ENCODE measurements around the gene PTPRO. TPM values are rescaled to one million over a fixed set of nuclear protein-coding genes. Genes with fewer than 3 reads are reported as not detected.
A peak's percentile ranks its signal among the peaks of the same experiment; 100 is the strongest.

The PTPRO gene
- total RNA-seq, 1 donor from 2014 or later, result 0.75 TPM

DNA sequence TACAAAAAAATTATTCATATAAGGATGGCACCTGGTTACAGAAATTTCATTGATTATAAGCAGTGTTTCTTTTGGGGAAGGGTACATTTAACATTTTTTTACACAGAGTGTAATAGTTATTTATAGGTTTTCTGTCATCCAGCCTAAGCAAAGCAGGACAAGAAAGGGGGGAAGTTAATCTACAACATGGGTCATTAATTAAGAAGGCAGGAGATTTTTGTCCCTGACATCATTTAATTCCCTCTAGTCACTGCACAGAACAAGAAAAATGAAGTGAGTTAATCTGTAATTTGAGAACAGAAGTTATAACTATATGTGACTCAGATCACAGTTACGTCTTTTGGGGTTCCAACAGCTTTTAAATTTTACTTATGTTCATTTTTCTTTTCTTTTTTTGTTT is 173.4 kb downstream of the PTPRO start:
- H3K27ac Mint-ChIP-seq (ENCODE audit: unreplicated experiment), result no peak overlapping the region
- TF ChIP-seq, protein P1, sequence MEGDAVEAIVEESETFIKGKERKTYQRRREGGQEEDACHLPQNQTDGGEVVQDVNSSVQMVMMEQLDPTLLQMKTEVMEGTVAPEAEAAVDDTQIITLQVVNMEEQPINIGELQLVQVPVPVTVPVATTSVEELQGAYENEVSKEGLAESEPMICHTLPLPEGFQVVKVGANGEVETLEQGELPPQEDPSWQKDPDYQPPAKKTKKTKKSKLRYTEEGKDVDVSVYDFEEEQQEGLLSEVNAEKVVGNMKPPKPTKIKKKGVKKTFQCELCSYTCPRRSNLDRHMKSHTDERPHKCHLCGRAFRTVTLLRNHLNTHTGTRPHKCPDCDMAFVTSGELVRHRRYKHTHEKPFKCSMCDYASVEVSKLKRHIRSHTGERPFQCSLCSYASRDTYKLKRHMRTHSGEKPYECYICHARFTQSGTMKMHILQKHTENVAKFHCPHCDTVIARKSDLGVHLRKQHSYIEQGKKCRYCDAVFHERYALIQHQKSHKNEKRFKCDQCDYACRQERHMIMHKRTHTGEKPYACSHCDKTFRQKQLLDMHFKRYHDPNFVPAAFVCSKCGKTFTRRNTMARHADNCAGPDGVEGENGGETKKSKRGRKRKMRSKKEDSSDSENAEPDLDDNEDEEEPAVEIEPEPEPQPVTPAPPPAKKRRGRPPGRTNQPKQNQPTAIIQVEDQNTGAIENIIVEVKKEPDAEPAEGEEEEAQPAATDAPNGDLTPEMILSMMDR (IDR thresholded peaks at IDR 0.05), result no peak
- no peak for DNase-seq (ENCODE audit: extremely low spot score, unreplicated experiment)
- H3K4me1 Mint-ChIP-seq (ENCODE audit: unreplicated experiment), result peaks cover 21% of the 10 kb centered on the region
- H3K27me3 Mint-ChIP-seq (ENCODE audit: unreplicated experiment), result peaks cover 45% of the 10 kb centered on the region
- no peaks in the 10 kb centered on the region for H3K36me3 Mint-ChIP-seq (ENCODE audit: unreplicated experiment)
- no peak overlapping the region for H3K4me3 Mint-ChIP-seq (ENCODE audit: unreplicated experiment)
- H3K9me3 Mint-ChIP-seq (ENCODE audit: unreplicated experiment), result no peaks in the 10 kb centered on the region

DNA sequence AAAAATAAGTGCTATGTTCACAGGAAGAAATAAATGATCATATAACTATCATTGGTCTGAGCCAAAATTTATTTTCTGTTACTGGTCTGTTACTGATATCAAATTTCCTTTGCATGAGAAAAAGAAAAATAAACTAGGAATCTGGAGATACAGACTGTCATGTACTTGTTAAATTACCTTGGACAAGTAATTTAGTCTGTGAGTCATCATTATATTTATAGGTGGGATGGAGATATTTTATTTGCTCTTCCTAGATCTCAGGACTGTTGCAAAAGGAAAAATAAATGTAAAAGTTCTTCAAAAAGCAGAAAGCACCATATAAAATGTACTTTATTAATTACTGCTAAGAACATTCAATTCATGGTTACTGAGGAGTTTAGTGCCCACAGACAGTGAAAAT is 174.4 kb downstream of the PTPRO start:
- TF ChIP-seq, protein P1 (IDR thresholded peaks at IDR 0.05), result no peak
- DNase-seq (ENCODE audit: extremely low spot score, unreplicated experiment), result no peak

DNA sequence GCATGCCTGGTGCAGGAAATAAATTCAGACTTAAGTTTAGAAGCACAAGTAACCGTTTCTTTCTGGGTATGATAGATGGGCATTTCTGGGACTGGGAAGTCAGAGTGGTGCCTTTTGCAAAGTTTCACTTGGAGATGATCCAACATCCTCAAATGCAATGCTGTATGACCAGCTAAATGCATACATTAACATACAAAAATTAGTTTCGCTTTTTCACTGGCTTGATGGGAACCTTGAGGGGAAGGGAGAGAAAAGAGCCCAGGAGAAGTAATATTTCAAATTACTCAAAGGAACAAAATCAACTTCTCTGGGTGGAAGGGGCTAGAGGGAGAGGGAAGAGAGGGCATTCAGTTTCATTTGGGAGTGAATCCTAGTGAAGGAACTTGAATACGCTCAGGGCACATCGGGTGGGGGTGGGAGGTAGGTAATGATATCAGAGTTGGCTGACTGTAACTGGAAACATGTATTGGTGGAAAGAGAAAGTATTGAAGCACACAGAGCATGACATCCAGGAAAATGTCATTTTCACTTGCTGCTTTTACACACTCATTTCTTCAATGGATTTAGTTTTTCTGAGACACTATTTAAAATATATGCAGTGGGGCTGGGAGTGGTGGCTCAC is 175.5 kb downstream of the PTPRO start:
- Mint-ChIP-seq H3K4me1 (ENCODE audit: unreplicated experiment) (peaks cover 21% of the 10 kb centered on the region), H3K27ac (ENCODE audit: unreplicated experiment) (peak overlapping the region; percentile 48), H3K4me3 (ENCODE audit: unreplicated experiment) (peak overlapping the region; percentile 23), H3K36me3 (ENCODE audit: unreplicated experiment) (no peaks in the 10 kb centered on the region), H3K27me3 (ENCODE audit: unreplicated experiment) (peaks cover 39% of the 10 kb centered on the region), H3K9me3 (ENCODE audit: unreplicated experiment) (no peaks in the 10 kb centered on the region)
- TF ChIP-seq, protein P1 (IDR thresholded peaks at IDR 0.05), result no peak
- no peak for DNase-seq (ENCODE audit: extremely low spot score, unreplicated experiment)

More for the DNA sequence above, 174.4 kb downstream of the PTPRO start:
- peaks cover 40% of the 10 kb centered on the region for H3K27me3 Mint-ChIP-seq (ENCODE audit: unreplicated experiment)
- peaks cover 21% of the 10 kb centered on the region for H3K4me1 Mint-ChIP-seq (ENCODE audit: unreplicated experiment)
- H3K4me3 Mint-ChIP-seq (ENCODE audit: unreplicated experiment), result no peak overlapping the region
- H3K36me3 Mint-ChIP-seq (ENCODE audit: unreplicated experiment), result no peaks in the 10 kb centered on the region
- H3K27ac Mint-ChIP-seq (ENCODE audit: unreplicated experiment), result no peak overlapping the region
- no peaks in the 10 kb centered on the region for H3K9me3 Mint-ChIP-seq (ENCODE audit: unreplicated experiment)

DNA sequence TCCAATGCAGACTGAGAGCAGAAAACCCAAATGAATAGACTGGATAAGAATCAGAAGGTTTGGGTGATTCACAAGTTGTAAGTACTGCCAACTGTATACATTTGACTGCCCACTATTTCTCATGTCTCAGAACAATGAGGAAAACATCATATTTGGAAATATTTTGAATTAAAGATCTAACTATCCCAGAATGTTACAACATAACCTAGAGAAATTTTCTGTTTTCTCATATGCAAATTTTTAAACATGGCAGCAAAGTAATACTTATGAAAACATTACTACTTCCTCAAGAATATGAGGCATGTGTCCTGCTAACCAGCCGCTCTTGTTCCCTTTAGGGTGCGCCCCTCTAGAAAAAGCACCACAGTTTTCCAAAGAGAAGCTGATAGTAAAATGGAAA is 179.9 kb downstream of the PTPRO start:
- peaks cover 8% of the 10 kb centered on the region for H3K4me1 Mint-ChIP-seq (ENCODE audit: unreplicated experiment)
- peaks cover 37% of the 10 kb centered on the region for H3K27me3 Mint-ChIP-seq (ENCODE audit: unreplicated experiment)
- H3K27ac Mint-ChIP-seq (ENCODE audit: unreplicated experiment), result no peak overlapping the region
- no peak for DNase-seq (ENCODE audit: extremely low spot score, unreplicated experiment)
- no peaks in the 10 kb centered on the region for H3K36me3 Mint-ChIP-seq (ENCODE audit: unreplicated experiment)
- TF ChIP-seq, protein P1 (IDR thresholded peaks at IDR 0.05), result no peak
- no peak overlapping the region for H3K4me3 Mint-ChIP-seq (ENCODE audit: unreplicated experiment)
- H3K9me3 Mint-ChIP-seq (ENCODE audit: unreplicated experiment), result no peaks in the 10 kb centered on the region

DNA sequence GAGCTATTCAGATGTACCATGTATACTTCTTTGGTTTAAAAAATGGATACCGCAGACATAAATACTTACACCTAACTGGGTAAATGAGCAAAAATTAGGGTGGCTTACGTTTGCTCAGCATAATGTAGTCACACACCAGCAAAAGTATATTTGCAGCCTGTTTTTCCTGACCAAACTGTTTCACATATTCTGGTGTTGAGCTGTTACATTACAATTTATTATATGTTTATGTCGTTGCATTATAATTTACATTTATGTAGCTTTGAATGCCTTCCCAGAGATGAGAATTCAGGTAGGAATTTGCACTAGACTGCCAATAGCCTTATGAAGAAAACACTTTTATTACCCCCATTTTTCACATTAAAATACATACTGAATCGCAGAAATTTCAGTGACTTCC is 183.3 kb downstream of the PTPRO start:
- peaks cover 45% of the 10 kb centered on the region for H3K27me3 Mint-ChIP-seq (ENCODE audit: unreplicated experiment)
- no peak for DNase-seq (ENCODE audit: extremely low spot score, unreplicated experiment)
- no peaks in the 10 kb centered on the region for H3K36me3 Mint-ChIP-seq (ENCODE audit: unreplicated experiment)
- H3K4me1 Mint-ChIP-seq (ENCODE audit: unreplicated experiment), result no peaks in the 10 kb centered on the region
- no peak overlapping the region for H3K27ac Mint-ChIP-seq (ENCODE audit: unreplicated experiment)
- TF ChIP-seq, protein P1 (IDR thresholded peaks at IDR 0.05), result no peak
- H3K4me3 Mint-ChIP-seq (ENCODE audit: unreplicated experiment), result no peak overlapping the region
- no peaks in the 10 kb centered on the region for H3K9me3 Mint-ChIP-seq (ENCODE audit: unreplicated experiment)

Data from osteocyte (in vitro differentiated cells).